T-helper 9 cell (primary cell): ENCODE results near the gene CNOT1.
"Not testable (repeated sequence)": the region's sequence is repeated elsewhere in the genome, so short reads cannot be mapped to it uniquely, and the experiment has no call there.

Experiments used
- DNase-seq: peaks from one replicate; pipeline ENCODE4 v3.0.0-alpha.2; 2020

CNOT1 gene

GRCh38 chr16:58579587-58579986, 50.0 kb downstream of the CNOT1 start:
- DNase-seq = no peak

- no peak for DNase-seq
Observed at GRCh38 chr16:58578642-58579041, 51.0 kb downstream of the CNOT1 start.

- DNase-seq = no peak
Observed at GRCh38 chr16:58577141-58577540, 52.5 kb downstream of the CNOT1 start.

- DNase-seq = no peak
Observed at GRCh38 chr16:58574895-58575294, 54.7 kb downstream of the CNOT1 start.

- not testable (repeated sequence) for DNase-seq
Observed at GRCh38 chr16:58565697-58566096, 63.9 kb downstream of the CNOT1 start.

GRCh38 chr16:58563775-58564174, 65.9 kb downstream of the CNOT1 start:
- no peak for DNase-seq

- DNase-seq = no peak
Observed at GRCh38 chr16:58563235-58563634, 66.4 kb downstream of the CNOT1 start.

GRCh38 chr16:58556678-58557077, 72.9 kb downstream of the CNOT1 start:
- no peak for DNase-seq

- DNase-seq = no peak
Observed at GRCh38 chr16:58551496-58551895, 78.1 kb downstream of the CNOT1 start.

GRCh38 chr16:58548378-58548777, 81.2 kb downstream of the CNOT1 start:
- no peak for DNase-seq

- DNase-seq = no peak
Observed at GRCh38 chr16:58543685-58544084, 85.9 kb downstream of the CNOT1 start.

GRCh38 chr16:58542291-58542690, 87.3 kb downstream of the CNOT1 start:
- no peak for DNase-seq

GRCh38 chr16:58541711-58542110, 87.9 kb downstream of the CNOT1 start:
- no peak for DNase-seq

- DNase-seq = no peak
Observed at GRCh38 chr16:58537124-58537906, 92.3 kb downstream of the CNOT1 start.

GRCh38 chr16:58536278-58536677, 93.3 kb downstream of the CNOT1 start:
- DNase-seq = no peak

- DNase-seq = no peak
Observed at GRCh38 chr16:58535100-58535499, 94.5 kb downstream of the CNOT1 start.

- DNase-seq = no peak
Observed at GRCh38 chr16:58533751-58534470, 95.7 kb downstream of the CNOT1 start.

- DNase-seq = no peak
Observed at GRCh38 chr16:58532414-58532813, 97.2 kb downstream of the CNOT1 start.

- no peak for DNase-seq
Observed at GRCh38 chr16:58530179-58530578, 99.4 kb downstream of the CNOT1 start.

GRCh38 chr16:58519707-58520106, 109.9 kb downstream of the CNOT1 start:
- no peak for DNase-seq

- no peak for DNase-seq
Observed at GRCh38 chr16:58518980-58519368, 110.7 kb downstream of the CNOT1 start.

GRCh38 chr16:58518083-58518979, 111.3 kb downstream of the CNOT1 start:
- no peak for DNase-seq

- DNase-seq = no peak
Observed at GRCh38 chr16:58516768-58517107, 112.9 kb downstream of the CNOT1 start.
